K562 (cell line): ENCODE data around the gene SPATA6. TPM values are rescaled to one million over a fixed set of nuclear protein-coding genes. Genes with fewer than 3 reads are reported as not detected.
"Not testable (repeated sequence)": the region's sequence is repeated elsewhere in the genome, so short reads cannot be mapped to it uniquely, and the experiment has no call there.

Source experiments
- ATAC-seq: fragments of 200-7000 bp; cut with Tn5 transposase; 3 replicates; pipeline ENCODE4 v1.9.1; 2020; ENCODE audit warnings: moderate library complexity
- BruUV-seq: library from RNA; stranded (reverse); fragments of 400-500 nt; replicated peaks from 2 replicates; lab custom pipeline; 2021; lab: Mats Ljungman, UMichigan
- CTCF ChIA-PET: fragments of 300-600 bp; formaldehyde crosslinking; extraction: SDS; loops from one replicate; lab custom pipeline; 2021; ENCODE audit warnings: low intra/inter-chr PET ratio; lab: Yijun Ruan, JAX
- POLR2A ChIA-PET: fragments of 300-600, 350-650 bp; sonication (Branson Sonifier 250); formaldehyde crosslinking; extraction: SDS; loops from one replicate; lab custom pipeline; 2021; ENCODE audit warnings: antibody characterized with exemption, inconsistent platforms; lab: Yijun Ruan, JAX
- DNase-seq, 4 experiments: peaks; one replicate each; pipeline versions ENCODE4 v3.0.0 to v3.0.0-alpha.2; 2011 to 2018; ENCODE audit warnings: low spot score in 3 of 4, mixed read lengths in 3 of 4; ENCODE audit errors: extremely low read depth in 1 of 4
- FAIRE-seq: peaks from 2 replicates; lab custom pipeline; 2011; peaks lifted over from hg19 to GRCh38; lab: Jason Lieb, UNC
- H2AFZ ChIP-seq: 2 replicates; pipeline ENCODE4 v1.6.0; 2011; ENCODE audit warnings: low read depth, low read length, control low read depth, inconsistent platforms
- H3K27ac ChIP-seq: fragments of 200-600 bp; 3 replicates; pipeline ENCODE4 v1.8.0; 2011; ENCODE audit warnings: low read depth, mild to moderate bottlenecking, control low read depth, inconsistent platforms, low read length, moderate library complexity, mixed read lengths; ENCODE audit errors: extremely low read depth
- H3K27me3 ChIP-seq, 2 experiments: fragments of 300-600 bp in 1 of 2; 2 replicates in 1 of 2; 3 replicates in 1 of 2; pipeline versions ENCODE4 v1.6.0 to v1.8.0; 2011; ENCODE audit warnings: inconsistent platforms in 2 of 2, low read length in 2 of 2, mild to moderate bottlenecking in 1 of 2, mixed read lengths in 1 of 2, moderate library complexity in 1 of 2; ENCODE audit not compliant: control insufficient read depth in 2 of 2, insufficient read depth in 2 of 2
- H3K36me3 ChIP-seq: fragments of 300-600 bp; 3 replicates; pipeline ENCODE4 v1.8.0; 2011; ENCODE audit warnings: mild to moderate bottlenecking, low read length, inconsistent platforms; ENCODE audit not compliant: control insufficient read depth, insufficient read depth
- H3K4me1 ChIP-seq, 2 experiments: fragments of 200-600 bp in 1 of 2; replicated peaks in 1 of 2; 2 replicates in 1 of 2; 3 replicates in 1 of 2; pipeline versions ENCODE4 v1.5.1 to v1.8.0; 2011; ENCODE audit warnings: inconsistent platforms in 2 of 2, low read length in 2 of 2, mild to moderate bottlenecking in 1 of 2, mixed read lengths in 1 of 2, moderate library complexity in 1 of 2; ENCODE audit not compliant: control insufficient read depth in 2 of 2, insufficient read depth in 2 of 2
- H3K4me2 ChIP-seq: 2 replicates; pipeline ENCODE4 v1.6.1; 2011; ENCODE audit warnings: low read length, control low read depth, inconsistent platforms, mixed read lengths; ENCODE audit not compliant: insufficient read depth
- H3K4me3 ChIP-seq: fragments of 200-600 bp; sonication (generic), shearing (Covaris generic); 2 replicates; pipeline ENCODE4 v1.5.1; 2016; ENCODE audit warnings: control low read depth, inconsistent platforms
- H3K79me2 ChIP-seq: fragments of 200-600 bp; 3 replicates; pipeline ENCODE4 v1.8.0; 2011; ENCODE audit warnings: low read length, inconsistent platforms; ENCODE audit not compliant: control insufficient read depth, insufficient read depth
- H3K9ac ChIP-seq, 2 experiments: 2 replicates each; pipeline versions ENCODE4 v1.6.0 to v1.6.1; 2011; ENCODE audit warnings: low read depth in 2 of 2, low read length in 2 of 2, control low read depth in 1 of 2, inconsistent platforms in 1 of 2, mild to moderate bottlenecking in 1 of 2, mixed read lengths in 1 of 2; ENCODE audit not compliant: insufficient read depth in 1 of 2
- H3K9me1 ChIP-seq: one replicate; pipeline ENCODE4 v1.6.0; 2011; ENCODE audit warnings: inconsistent platforms, mild to moderate bottlenecking, low read length, moderate library complexity; ENCODE audit not compliant: control insufficient read depth, insufficient read depth
- H3K9me3 ChIP-seq: replicated peaks from 2 replicates; pipeline ENCODE4 v1.5.1; 2011; ENCODE audit warnings: low read depth, low read length, inconsistent platforms; ENCODE audit not compliant: control insufficient read depth, insufficient read depth
- H4K20me1 ChIP-seq: replicated peaks from 2 replicates; pipeline ENCODE4 v1.6.1; 2011; ENCODE audit warnings: low read length, inconsistent platforms, mixed read lengths; ENCODE audit not compliant: control insufficient read depth, insufficient read depth
- KHSRP ChIP-seq: fragments of 450-650 bp; IDR thresholded peaks from 2 replicates; pipeline ENCODE4 v1.6.1; 2017
- MCM2 ChIP-seq: fragments of 450-650 bp; IDR thresholded peaks from 2 replicates; pipeline ENCODE4 v1.6.1; 2017; ENCODE audit warnings: low read depth, mild to moderate bottlenecking
- NONO ChIP-seq, 2 experiments: fragments of 200-400 bp in 1 of 2; fragments of 450-650 bp in 1 of 2; formaldehyde crosslinking in 1 of 2; IDR thresholded peaks; 2 replicates each; pipeline ENCODE4 v1.6.1; 2017; ENCODE audit warnings: low read depth in 2 of 2, mild to moderate bottlenecking in 2 of 2, moderate library complexity in 2 of 2, low read length in 1 of 2
- ZNF586 ChIP-seq: fragments of 450-650 bp; formaldehyde crosslinking; conservative IDR thresholded peaks from 2 replicates; pipeline ENCODE4 v1.4.0; 2020; ENCODE audit warnings: mild to moderate bottlenecking, moderate library complexity
- whole genome bisulfite sequencing: fragments of 100-300 bp; shearing (Covaris generic); methylation state at CpG from one replicate; pipeline ENCODE4 v1.1.6; 2016; ENCODE audit warnings: low coverage, mixed read lengths; ENCODE audit not compliant: insufficient coverage; ENCODE audit errors: missing lambda C conversion rate; 5-methylcytosine and 5-hydroxymethylcytosine counted together
- in situ Hi-C: fragments of 300-500 bp; cut with MboI; formaldehyde crosslinking; loops from 4 replicates; pipeline ENCODE4 v1.15.0; 2018; ENCODE audit warnings: inconsistent platforms, mixed read lengths
- intact Hi-C: fragments of 100-400 bp; cut with micrococcal nuclease; formaldehyde crosslinking; loops from 2 replicates; pipeline ENCODE4 v1.14.2; 2022
- polyA plus RNA-seq, 8 experiments: library from polyadenylated mRNA; depleted of rRNA in 4 of 8; stranded (reverse) in 5 of 8; unstranded in 3 of 8; fragments of >200 nt; fragmentation: Nextera tagmentation in 2 of 8; fragmentation: Illumina TruSeq in 1 of 8; extraction: Ambion mirVana in 2 of 8; extraction: Trizol in 1 of 8; gene quantifications; 2 replicates each; pipeline versions ENCODE4 v1.2.1 to v1.2.3, GENCODE V29; 2011 to 2014; ENCODE audit warnings: inconsistent platforms in 1 of 8, missing spikeins in 1 of 8
- total RNA-seq, 7 experiments: library from RNA; depleted of rRNA in 6 of 7; stranded (reverse); fragments of >200 nt in 6 of 7; fragmentation: Illumina TruSeq in 2 of 7; extraction: Trizol in 2 of 7; gene quantifications; 2 replicates each; pipeline versions ENCODE4 v1.2.1 to v1.2.3, GENCODE V29; 2011 to 2021; ENCODE audit warnings: low replicate concordance in 1 of 7

The SPATA6 gene
- total and polyA plus RNA-seq, 9 of the 15 experiments (the other 6 are each of a cell fraction or from before 2014, with no cell fraction given), result 0.01 to 0.91 (median 0.18) TPM

GRCh38 chr1:48285525-48285924 lies 186.5 kb downstream of the SPATA6 start:
- Histone ChIP-seq H3K36me3 (no peaks in the 10 kb centered on the region), H3K4me1 (no peaks in the 10 kb centered on the region), H3K4me3 (no peak overlapping the region), H3K27ac (no peak overlapping the region), H3K4me2 (no peak overlapping the region), H2AFZ (no peak overlapping the region), H3K79me2 (no peaks in the 10 kb centered on the region), H3K27me3 (no peaks in the 10 kb centered on the region), H4K20me1 (no peaks in the 10 kb centered on the region), H3K9me1 (no peaks in the 10 kb centered on the region), H3K9me3 (no peaks in the 10 kb centered on the region; the same call in 1 of the 2 replicates), H3K9ac (no peak overlapping the region)
- TF ChIP-seq KHSRP, result no peak
- TF ChIP-seq ZNF586, result no peak
- no peak for TF ChIP-seq MCM2
- TF ChIP-seq NONO (IDR thresholded peaks at IDR 0.05; ENCODE audit: low read depth in 2 of 2, low read length in 1 of 2), result no peak
- no peak for DNase-seq
- POLR2A ChIA-PET, result no interaction called here
- BruUV-seq, result no TSS peak
- intact Hi-C loops (no loop called here), in situ Hi-C loops (no loop called here)
- CTCF ChIA-PET, result no interaction called here
- no peak for ATAC-seq
- no peak for FAIRE-seq
- 0% methylated on average over 3 of the region's 3 CpGs for WGBS

DNA sequence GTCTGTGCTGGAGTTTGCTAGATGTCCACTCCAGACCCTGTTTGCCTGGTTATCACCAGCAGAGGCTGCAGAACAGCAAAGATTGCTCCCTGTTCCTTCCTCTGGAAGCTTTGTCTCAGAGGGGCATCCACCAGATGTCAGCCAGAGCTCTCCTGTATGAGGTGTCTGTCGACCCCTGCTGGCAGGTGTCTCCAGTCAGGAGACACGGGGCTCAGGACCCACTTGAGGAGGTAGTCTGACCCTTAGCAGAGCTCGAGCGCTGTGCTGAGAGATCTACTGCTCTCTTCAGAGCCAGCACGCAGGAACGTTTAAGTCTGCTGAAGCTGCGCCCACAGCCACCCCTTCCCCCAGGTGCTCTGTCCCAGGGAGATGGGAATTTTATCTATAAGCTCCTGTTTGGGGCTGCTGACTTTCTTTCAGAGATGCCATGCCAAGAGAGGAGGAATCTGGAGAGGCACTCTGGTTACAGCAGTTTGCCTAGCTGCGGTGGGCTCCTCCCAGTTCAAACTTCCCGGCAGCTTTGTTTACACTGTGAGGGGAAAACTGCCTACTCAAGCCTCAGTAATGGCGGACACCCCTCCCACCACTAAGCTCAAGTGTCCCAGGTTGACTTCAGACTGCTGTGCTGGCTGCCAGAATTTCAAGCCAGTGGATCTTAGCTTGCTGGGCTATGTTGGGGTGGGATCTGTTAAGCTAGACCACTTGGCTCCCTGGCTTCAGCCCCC lies 187.1 kb downstream of the SPATA6 start:
- H3K4me1 ChIP-seq, intact Hi-C loops, H3K9me3 ChIP-seq, ATAC-seq, H3K9ac ChIP-seq, H4K20me1 ChIP-seq, DNase-seq, BruUV-seq, H3K4me3 ChIP-seq, POLR2A ChIA-PET, H3K36me3 ChIP-seq, H3K27ac ChIP-seq, in situ Hi-C loops, H3K4me2 ChIP-seq, H3K27me3 ChIP-seq, H3K9me1 ChIP-seq, H2AFZ ChIP-seq, CTCF ChIA-PET, FAIRE-seq, H3K79me2 ChIP-seq: not testable (repeated sequence)
- whole genome bisulfite sequencing, result 3% methylated on average over 10 of the region's 10 CpGs
